Common myeloid progenitor, CD34-positive (primary cell): ENCODE data around the gene FBXO42.
"Not testable (repeated sequence)": the region's sequence is repeated elsewhere in the genome, so short reads cannot be mapped to it uniquely, and the experiment has no call there.

Experiments
- CTCF ChIA-PET: fragments of 350-600 bp; sonication (Branson Sonifier 250); formaldehyde crosslinking; loops from one replicate; lab custom pipeline; 2021; ENCODE audit warnings: antibody characterized with exemption; lab: Charles Lee
- POLR2A ChIA-PET: fragments of 350-600 bp; sonication (Branson Sonifier 250); formaldehyde crosslinking; loops from one replicate; lab custom pipeline; 2021; ENCODE audit warnings: antibody characterized with exemption; lab: Charles Lee
- DNase-seq, 3 donors: peaks; one replicate each; pipeline versions ENCODE4 v3.0.0 to v3.0.0-alpha.2; 2013
- H3K27ac ChIP-seq, 2 experiments: 1 replicate in 1 of 2; 2 replicates in 1 of 2; pipeline ENCODE4 v1.7.0; 2013; ENCODE audit warnings: inconsistent platforms in 2 of 2, low read length in 2 of 2, mild to moderate bottlenecking in 2 of 2, low read depth in 1 of 2, moderate library complexity in 1 of 2; ENCODE audit not compliant: severe bottlenecking in 2 of 2, insufficient read depth in 1 of 2, poor library complexity in 1 of 2
- H3K27me3 ChIP-seq, 5 experiments: replicated peaks in 2 of 5; 1 replicate in 3 of 5; 2 replicates in 2 of 5; pipeline versions ENCODE4 v1.6.1 to v1.7.0; 2013; ENCODE audit warnings: low read length in 4 of 5, mild to moderate bottlenecking in 2 of 5, moderate library complexity in 2 of 5, inconsistent platforms in 1 of 5; ENCODE audit not compliant: insufficient read depth in 5 of 5, control insufficient read depth in 4 of 5
- H3K36me3 ChIP-seq, 4 experiments: 1 replicate in 2 of 4; 2 replicates in 2 of 4; pipeline versions ENCODE4 v1.6.1 to v1.7.0; 2013; ENCODE audit warnings: low read length in 3 of 4, control low read depth in 1 of 4, mild to moderate bottlenecking in 1 of 4; ENCODE audit not compliant: control insufficient read depth in 4 of 4, insufficient read depth in 4 of 4
- H3K4me1 ChIP-seq, 4 experiments: 1 replicate in 3 of 4; 2 replicates in 1 of 4; pipeline versions ENCODE4 v1.6.1 to v1.7.1; 2013; ENCODE audit warnings: low read length in 3 of 4, mild to moderate bottlenecking in 3 of 4, control low read depth in 1 of 4, inconsistent platforms in 1 of 4, moderate library complexity in 1 of 4; ENCODE audit not compliant: control insufficient read depth in 4 of 4, insufficient read depth in 4 of 4; ENCODE audit errors: control extremely low read depth in 1 of 4
- H3K4me3 ChIP-seq, 7 experiments: 1 replicate in 4 of 7; 2 replicates in 3 of 7; pipeline versions ENCODE4 v1.5.1 to v1.7.0; 2013; ENCODE audit warnings: mild to moderate bottlenecking in 7 of 7, low read length in 6 of 7, moderate library complexity in 6 of 7, inconsistent platforms in 2 of 7, low read depth in 2 of 7, control low read depth in 1 of 7; ENCODE audit not compliant: insufficient read depth in 4 of 7, control insufficient read depth in 1 of 7; ENCODE audit errors: extremely low read depth in 1 of 7
- H3K9me3 ChIP-seq, 5 experiments: 1 replicate in 4 of 5; 2 replicates in 1 of 5; pipeline versions ENCODE4 v1.6.1 to v1.7.1; 2013; ENCODE audit warnings: low read length in 4 of 5, mild to moderate bottlenecking in 2 of 5, inconsistent platforms in 1 of 5, low read depth in 1 of 5, moderate library complexity in 1 of 5; ENCODE audit not compliant: control insufficient read depth in 4 of 5, insufficient read depth in 2 of 5; ENCODE audit errors: control extremely low read depth in 1 of 5
- WGBS: methylation state at CpG from one replicate; pipeline ENCODE4 v1.1.5; 2013; ENCODE audit not compliant: insufficient coverage; 5-methylcytosine and 5-hydroxymethylcytosine counted together

Gene FBXO42

GRCh38 chr1:16348414-16349182 lies 3.7 kb downstream of the FBXO42 start:
- POLR2A ChIA-PET, result no interaction called here
- peak overlapping the region in 1 of 2 experiments; percentile 22 for H3K27ac ChIP-seq
- DNase-seq, result no peak

GRCh38 chr1:16343276-16343675 lies 9.0 kb downstream of the FBXO42 start:
- H3K4me1 ChIP-seq, H3K9me3 ChIP-seq, CTCF ChIA-PET, H3K36me3 ChIP-seq, H3K4me3 ChIP-seq, POLR2A ChIA-PET, H3K27me3 ChIP-seq, H3K27ac ChIP-seq, DNase-seq: not testable (repeated sequence)
- 100% methylated on average over 4 of the region's 6 CpGs for WGBS

More at GRCh38 chr1:16348414-16349182, 3.7 kb downstream of the FBXO42 start:
- H3K4me3 ChIP-seq, result no peak overlapping the region
- no peaks in the 10 kb centered on the region for H3K9me3 ChIP-seq
- CTCF ChIA-PET, result interaction anchor here (0.7 kb wide), 1 partner anchor 399 kb away, joined by 3 read pairs; no protein-coding TSS in a partner anchor
- H3K36me3 ChIP-seq, result peaks cover 0 to 2% (median 0%) of the 10 kb centered on the region in 4 experiments
- no peaks in the 10 kb centered on the region for H3K27me3 ChIP-seq
- 93% methylated on average over 8 of the region's 14 CpGs for WGBS
- H3K4me1 ChIP-seq, result peaks cover 4 to 26% (median 22%) of the 10 kb centered on the region in 4 experiments

DNA sequence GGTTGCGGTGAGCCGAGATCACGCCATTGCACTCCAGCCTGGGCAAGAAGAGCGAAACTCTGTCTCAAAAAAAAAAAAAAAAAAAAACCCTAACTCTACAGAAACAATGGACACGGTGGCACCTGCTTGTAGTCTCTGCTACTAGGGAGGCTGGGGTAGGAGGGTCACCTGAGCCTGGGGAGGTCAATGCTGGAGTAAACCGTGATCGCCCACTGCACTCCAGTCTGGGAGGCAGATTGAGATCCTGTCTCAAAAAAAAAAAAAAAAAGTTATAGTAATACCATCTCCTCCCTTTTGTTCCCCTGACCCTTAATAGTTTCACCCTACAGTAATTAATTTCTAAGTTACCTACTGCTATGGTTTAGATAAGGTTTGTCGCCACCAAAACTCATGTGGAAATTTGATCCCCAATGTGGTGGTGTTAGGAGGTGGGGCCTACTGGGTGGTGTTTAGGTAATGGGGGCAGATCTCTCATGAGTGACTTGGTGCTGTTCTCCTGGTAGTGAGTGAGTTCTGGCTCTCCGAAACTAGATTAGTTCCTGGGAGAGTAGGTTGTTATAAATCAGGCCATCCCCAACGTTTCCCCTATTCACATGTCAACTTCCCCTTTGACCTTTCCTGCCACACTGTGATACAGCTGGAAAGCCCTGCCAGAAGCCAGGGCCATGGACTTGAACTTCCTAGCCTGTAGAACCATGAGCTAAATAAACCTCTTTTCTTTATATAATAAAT lies 9.8 kb downstream of the FBXO42 start:
- CTCF ChIA-PET, result interaction anchor here (0.6 kb wide), 1 partner anchor 15 kb away, joined by 3 read pairs; no protein-coding TSS in a partner anchor
- no peaks in the 10 kb centered on the region for H3K9me3 ChIP-seq
- no peak overlapping the region for H3K27ac ChIP-seq
- H3K36me3 ChIP-seq, result peaks cover 0 to 5% (median 0%) of the 10 kb centered on the region in 4 experiments
- H3K27me3 ChIP-seq, result no peaks in the 10 kb centered on the region
- no peak for DNase-seq
- H3K4me1 ChIP-seq, result peaks cover 0 to 3% (median 1%) of the 10 kb centered on the region in 4 experiments
- WGBS, result no CpG with 5 or more reads among the region's 10 CpGs
- POLR2A ChIA-PET, result no interaction called here
- H3K4me3 ChIP-seq, result no peak overlapping the region

DNA sequence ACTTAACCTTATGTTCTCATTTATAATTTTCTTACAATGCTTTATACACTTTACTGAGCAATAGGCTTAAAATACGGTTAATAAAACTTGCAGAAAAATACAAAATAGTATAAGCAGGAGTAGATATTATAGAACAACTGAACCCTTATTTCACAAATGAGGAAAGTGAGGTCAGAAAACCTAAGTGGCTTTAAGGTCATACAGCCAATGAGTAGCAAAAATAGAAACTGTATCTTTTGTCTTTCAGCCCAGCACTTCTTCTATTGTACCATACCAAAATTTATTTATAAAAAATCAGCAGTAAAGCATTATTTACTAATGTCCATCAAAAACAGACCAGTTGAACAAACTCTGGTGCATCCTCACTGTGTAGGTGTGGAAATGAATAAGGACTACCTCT lies 11.6 kb downstream of the FBXO42 start:
- DNase-seq, result no peak
- peaks cover 0 to 3% (median 1%) of the 10 kb centered on the region in 4 experiments for H3K4me1 ChIP-seq
- no peaks in the 10 kb centered on the region for H3K9me3 ChIP-seq
- H3K4me3 ChIP-seq, result no peak overlapping the region
- no peaks in the 10 kb centered on the region for H3K27me3 ChIP-seq
- ChIA-PET CTCF (no interaction called here), POLR2A (no interaction called here)
- H3K27ac ChIP-seq, result no peak overlapping the region
- no CpG with 5 or more reads among the region's 1 CpG for WGBS
- H3K36me3 ChIP-seq, result peaks cover 0 to 4% (median 0%) of the 10 kb centered on the region in 4 experiments

DNA sequence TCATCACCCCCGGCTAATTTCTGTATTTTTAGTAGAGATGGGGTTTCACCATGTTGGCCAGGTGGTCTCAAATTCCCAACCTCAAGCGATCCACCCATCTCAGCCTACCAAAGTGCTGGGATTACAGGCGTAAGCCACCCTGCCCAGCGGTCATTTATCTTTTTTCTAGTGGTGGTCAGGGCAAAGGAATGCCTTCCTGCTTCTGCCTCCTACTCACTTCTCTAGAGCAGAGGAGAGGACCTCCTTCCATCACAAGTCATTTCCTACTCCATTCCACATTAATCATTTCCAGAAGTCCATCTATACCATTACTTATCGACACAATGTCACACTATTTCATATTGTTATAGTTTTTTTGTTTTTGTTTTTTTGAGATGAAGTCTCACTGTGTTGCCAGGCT lies 13.3 kb downstream of the FBXO42 start:
- POLR2A ChIA-PET, result no interaction called here
- WGBS, result 89% methylated on average over 3 of the region's 5 CpGs
- H3K4me3 ChIP-seq, result no peak overlapping the region
- H3K36me3 ChIP-seq, result peaks cover 0 to 4% (median 0%) of the 10 kb centered on the region in 4 experiments
- H3K27ac ChIP-seq, result no peak overlapping the region
- no peaks in the 10 kb centered on the region for H3K9me3 ChIP-seq
- no peak for DNase-seq
- no peaks in the 10 kb centered on the region for H3K27me3 ChIP-seq
- peaks cover 0 to 5% (median 1%) of the 10 kb centered on the region in 4 experiments for H3K4me1 ChIP-seq
- CTCF ChIA-PET, result no interaction called here

DNA sequence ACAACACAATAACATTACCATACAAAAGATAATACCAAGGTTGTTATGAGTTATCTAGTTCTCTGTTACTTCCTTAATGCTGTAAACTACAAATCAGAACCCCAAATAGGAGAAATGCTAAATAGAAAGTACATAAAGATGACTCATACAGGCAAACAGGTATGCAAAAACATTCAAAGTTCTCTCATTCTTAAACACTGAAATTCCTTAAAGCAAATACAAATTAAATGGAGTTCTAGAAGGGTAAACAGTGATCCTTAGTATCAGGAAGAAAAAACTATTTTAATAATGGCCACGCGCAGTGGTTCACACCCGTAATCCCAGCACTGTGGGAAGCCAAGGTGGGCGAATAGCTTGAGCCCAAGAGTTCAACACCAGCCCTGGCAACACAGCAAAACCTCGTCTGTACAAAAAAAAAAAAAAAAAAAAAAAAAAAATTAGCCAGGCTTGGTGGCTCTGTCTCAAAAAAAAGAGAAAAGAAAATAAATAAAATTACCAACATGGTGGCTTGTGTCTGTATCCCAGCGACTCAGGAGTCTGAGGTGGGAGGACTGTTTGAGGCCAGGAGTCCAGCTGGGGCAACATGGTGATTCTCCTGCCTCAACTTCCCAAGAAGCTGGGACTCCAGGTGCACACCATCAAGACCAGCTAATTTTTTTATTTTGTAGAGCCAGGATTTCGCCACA lies 17.5 kb downstream of the FBXO42 start:
- peak in 2 of 3 donors; percentile 20 to 44 for DNase-seq
- H3K9me3 ChIP-seq, result no peaks in the 10 kb centered on the region
- peaks cover 0 to 2% (median 0%) of the 10 kb centered on the region in 4 experiments for H3K4me1 ChIP-seq
- no peaks in the 10 kb centered on the region for H3K36me3 ChIP-seq
- 100% methylated on average over 2 of the region's 7 CpGs for WGBS
- no peak overlapping the region for H3K4me3 ChIP-seq
- ChIA-PET CTCF (interaction anchor here (0.6 kb wide), 1 partner anchor 31 kb away, joined by 3 read pairs; no protein-coding TSS in a partner anchor), POLR2A (no interaction called here)
- H3K27ac ChIP-seq, result no peak overlapping the region
- H3K27me3 ChIP-seq, result no peaks in the 10 kb centered on the region
